Left colon (tissue), 2 donors: ENCODE measurements around the gene RPL14. TPM values are rescaled to one million over a fixed set of nuclear protein-coding genes. Genes with fewer than 3 reads are reported as not detected.

Experiments used
- ATAC-seq: fragments of 200-7000 bp; cut with Tn5 transposase; one replicate; pipeline ENCODE4 v1.9.1; 2020; ENCODE audit warnings: mild to moderate bottlenecking, moderate library complexity
- DNase-seq, 2 donors: peaks; one replicate each; pipeline ENCODE4 v3.0.0-alpha.2; 2020
- intact Hi-C, 2 donors: fragments of 100-400 bp; cut with DNase I in 1 of 2; cut with micrococcal nuclease in 1 of 2; formaldehyde crosslinking; loops; one replicate each; pipeline versions ENCODE4 v1.11.2 to v1.14.0; 2022; cut with DNase I, micrococcal nuclease
- total RNA-seq, 2 donors: library from RNA; stranded (reverse); fragmentation: NEBNext Ultra II Directional; extraction: Animal tissue kit (Norgen Biotek cat#: 25700); gene quantifications; one replicate each; pipeline ENCODE4 v1.2.1, GENCODE V29; 2021
- donor health status: DM: no; HTN: no; CAD: no.
- donor health status: DM: yes; HTN: yes; CAD: no.

RPL14 gene
- total RNA-seq, 2 donors from 2014 or later: 1,376 to 1,424 TPM

GRCh38 chr3:40505599-40506462 is 48.7 kb downstream of the RPL14 start, which contains the start of gene ZNF620:
TSS of gene ZNF620 (plus strand) at chr3:40506039. CDS start at chr3:40506353, 314 bp downstream.
- intact Hi-C loops: no loop called here
- ATAC-seq (peak; percentile 96), DNase-seq (peak; percentile 81 to 83)

- intact Hi-C loops: no loop called here
- DNase-seq (no peak), ATAC-seq (no peak)
These were observed 54.0 kb downstream of the RPL14 start for GRCh38 chr3:40511031-40511718.

GRCh38 chr3:40516201-40516600 is 59.1 kb downstream of the RPL14 start:
- intact Hi-C loops: no loop called here
- no peak for ATAC-seq
- DNase-seq: no peak

- DNase-seq (no peak), ATAC-seq (no peak)
- intact Hi-C loops: no loop called here
These were observed 60.9 kb downstream of the RPL14 start for GRCh38 chr3:40518067-40518466.

Other genes starting within 250 kb of the RPL14 start
- 10 to 100 TPM; 39.6 to 49.2 TPM for gene EIF1B, start 147.6 kb upstream of the RPL14 start, total RNA-seq
- 1 to 10 TPM; 2.4 to 4.2 TPM for gene ENTPD3, start 70.2 kb upstream of the RPL14 start, total RNA-seq
- gene ZNF619, start 19.8 kb downstream of the RPL14 start, total RNA-seq: 10 to 100 TPM in 1 of 2 donors, 1 to 10 TPM in 1; 6.5 to 11.7 TPM
- gene ZNF620, start 48.7 kb downstream of the RPL14 start, total RNA-seq: 1 to 10 TPM; 4.1 to 5.0 TPM
- gene ZNF621, start 67.6 kb downstream of the RPL14 start, total RNA-seq: 10 to 100 TPM; 14.3 to 14.8 TPM